ENCODE measurements around the gene PTPN6.

Gene PTPN6

DNA sequence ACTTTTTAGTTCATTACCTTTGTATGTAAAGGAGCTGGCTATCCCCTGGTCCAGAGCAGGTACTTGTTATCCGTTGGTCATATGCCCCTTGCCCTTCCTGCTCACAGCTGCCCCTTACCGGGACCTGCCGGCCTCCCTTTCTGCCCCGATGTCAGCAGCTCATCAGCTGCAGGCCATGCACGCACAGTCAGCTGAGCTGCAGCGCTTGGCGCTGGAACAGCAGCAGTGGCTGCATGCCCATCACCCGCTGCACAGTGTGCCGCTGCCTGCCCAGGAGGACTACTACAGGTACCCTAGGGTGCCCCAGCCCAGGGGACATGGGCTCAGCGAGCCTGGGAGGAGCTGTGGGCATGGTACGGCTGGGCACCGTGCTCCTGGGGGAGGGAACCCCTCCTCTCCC, 9.9 kb upstream of the PTPN6 start:
- no peak for DNase-seq (ENCODE audit: low read depth in 2 of 2, low spot score in 1 of 2)

DNA sequence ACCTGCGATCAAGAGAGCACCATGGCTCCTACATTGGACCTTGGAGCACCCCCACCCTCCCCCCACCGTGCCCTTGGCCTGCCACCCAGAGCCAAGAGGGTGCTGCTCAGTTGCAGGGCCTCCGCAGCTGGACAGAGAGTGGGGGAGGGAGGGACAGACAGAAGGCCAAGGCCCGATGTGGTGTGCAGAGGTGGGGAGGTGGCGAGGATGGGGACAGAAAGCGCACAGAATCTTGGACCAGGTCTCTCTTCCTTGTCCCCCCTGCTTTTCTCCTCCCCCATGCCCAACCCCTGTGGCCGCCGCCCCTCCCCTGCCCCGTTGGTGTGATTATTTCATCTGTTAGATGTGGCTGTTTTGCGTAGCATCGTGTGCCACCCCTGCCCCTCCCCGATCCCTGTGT, 9.4 kb upstream of the PTPN6 start:
- DNase-seq (ENCODE audit: low read depth in 2 of 2, low spot score in 1 of 2): no peak

DNA sequence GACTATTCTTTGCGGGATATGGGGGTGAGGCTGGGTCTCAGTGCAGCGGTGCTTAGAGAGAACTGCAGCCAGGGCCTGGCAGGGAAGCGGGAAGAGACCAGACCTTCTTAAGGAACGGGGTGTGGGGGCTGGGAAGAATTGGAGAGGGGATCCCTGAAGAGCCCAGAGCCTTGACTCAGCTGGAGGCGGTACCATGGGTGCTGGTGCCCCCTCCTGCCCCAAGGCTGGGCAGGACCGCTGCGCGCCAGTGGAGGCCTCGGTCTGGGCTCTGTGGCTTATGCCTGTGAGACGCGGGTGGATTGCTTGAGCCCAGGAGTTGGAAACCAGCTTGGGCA, 8.9 kb upstream of the PTPN6 start:
- DNase-seq (ENCODE audit: low read depth in 2 of 2, low spot score in 1 of 2): no peak

GRCh38 chr12:6943389-6943721, 7.8 kb upstream of the PTPN6 start:
- peak in 1 of 2 donors; percentile 61 for DNase-seq (ENCODE audit: low read depth in 2 of 2, low spot score in 1 of 2)

DNA sequence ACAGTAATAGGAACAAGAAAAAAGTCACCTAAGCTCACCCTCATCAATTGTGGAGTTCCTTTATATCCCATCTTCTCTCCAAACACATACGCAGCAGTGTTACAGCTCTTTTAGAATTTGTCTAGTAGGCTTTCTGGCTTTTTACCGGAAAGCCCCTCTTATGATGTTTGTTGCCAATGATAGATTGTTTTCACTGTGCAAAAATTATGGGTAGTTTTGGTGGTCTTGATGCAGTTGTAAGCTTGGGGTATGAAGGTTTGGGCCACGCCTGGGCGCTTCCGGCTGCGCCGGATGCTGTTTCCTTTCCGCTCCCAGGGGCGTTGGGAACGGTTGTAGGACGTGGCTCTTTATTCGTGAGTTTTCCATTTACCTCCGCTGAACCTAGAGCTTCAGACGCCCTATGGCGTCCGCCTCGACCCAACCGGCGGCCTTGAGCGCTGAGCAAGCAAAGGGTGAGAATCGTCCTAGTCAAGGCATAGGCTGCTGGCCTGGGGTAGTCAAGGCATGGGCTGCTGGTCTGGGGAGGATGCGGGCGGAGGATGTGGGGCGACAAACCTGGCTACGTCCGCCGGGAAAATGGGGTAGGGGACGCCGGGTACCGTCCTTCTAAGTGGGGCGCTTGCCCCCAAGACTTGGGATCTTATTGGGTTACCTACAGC, 7.3 kb upstream of the PTPN6 start, which contains the start of the genes C12orf57 and RNU7-1:
Gene C12orf57 (plus strand): TSS at position 301 of the 659 bp plus-strand sequence. CDS start 100 bp downstream, at position 401.
Gene RNU7-1 (plus strand): TSS at position 95 of the 659 bp plus-strand sequence.
- DNase-seq (ENCODE audit: low read depth in 2 of 2, low spot score in 1 of 2): peak in 1 of 2 donors; percentile 58

- peak in 1 of 2 donors; percentile 74 for DNase-seq (ENCODE audit: low read depth in 2 of 2, low spot score in 1 of 2)
These were observed 6.6 kb upstream of the PTPN6 start for GRCh38 chr12:6944381-6945186.

DNA sequence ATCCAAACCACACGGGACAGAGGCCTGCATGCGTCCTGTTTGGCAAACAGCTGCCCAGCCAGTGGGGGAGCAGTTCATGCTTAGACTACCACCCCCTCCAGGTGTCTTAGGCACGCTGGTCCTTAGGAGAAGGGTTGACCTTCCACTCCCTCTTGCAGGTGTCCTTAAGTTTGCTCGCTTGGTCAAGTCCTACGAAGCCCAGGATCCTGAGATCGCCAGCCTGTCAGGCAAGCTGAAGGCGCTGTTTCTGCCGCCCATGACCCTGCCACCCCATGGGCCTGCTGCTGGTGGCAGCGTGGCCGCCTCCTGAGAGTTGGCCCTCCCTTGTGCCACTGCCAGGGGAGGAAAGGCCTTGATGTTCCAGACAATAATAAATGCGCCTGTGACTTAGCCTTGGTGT, 5.5 kb upstream of the PTPN6 start:
- DNase-seq (ENCODE audit: low read depth in 2 of 2, low spot score in 1 of 2): no peak

DNA sequence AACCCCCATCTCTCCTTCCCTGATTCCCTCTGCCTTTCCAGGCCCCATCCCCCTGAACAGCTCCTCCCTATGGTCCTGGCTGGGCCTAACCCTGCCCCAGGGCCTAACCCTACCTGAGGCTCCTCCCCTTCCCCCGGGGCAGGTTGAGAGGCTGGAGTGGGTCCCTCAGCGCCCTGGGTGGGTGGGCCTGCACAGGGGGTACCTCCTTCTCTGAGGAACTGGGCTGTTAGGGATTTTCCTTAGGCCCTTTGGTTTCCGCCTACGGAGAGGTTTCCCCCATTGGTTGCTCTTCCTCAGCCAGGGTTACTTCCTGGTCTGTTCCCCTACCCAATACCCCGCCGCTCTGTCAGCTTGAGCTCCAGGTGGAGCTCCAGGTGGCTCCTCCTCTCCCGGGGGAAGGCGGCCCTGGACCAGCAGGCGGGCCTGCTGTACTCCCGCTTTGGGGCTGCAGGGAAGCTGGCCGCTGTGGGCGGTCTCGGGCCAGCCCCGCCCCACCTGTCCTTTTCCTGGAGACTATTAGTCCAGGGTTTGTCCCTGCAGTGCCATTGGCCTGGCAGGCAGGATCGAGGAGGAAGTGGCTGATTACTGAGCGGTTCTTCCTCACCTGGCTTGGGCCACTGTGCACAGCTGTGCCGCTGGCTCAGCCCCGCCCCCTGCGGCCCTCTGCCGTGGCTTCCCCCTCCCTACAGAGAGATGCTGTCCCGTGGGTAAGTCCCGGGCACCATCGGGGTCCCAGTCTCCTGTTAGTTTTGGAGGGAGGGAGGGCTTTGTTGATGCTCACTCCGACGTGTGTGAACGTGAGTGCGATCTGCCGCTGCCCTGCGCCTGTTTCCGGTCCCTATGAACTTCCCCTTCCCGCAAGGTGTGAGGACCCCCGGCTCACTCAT, 4.9 kb upstream of the PTPN6 start:
- no peak for DNase-seq (ENCODE audit: low read depth in 2 of 2, low spot score in 1 of 2)

DNA sequence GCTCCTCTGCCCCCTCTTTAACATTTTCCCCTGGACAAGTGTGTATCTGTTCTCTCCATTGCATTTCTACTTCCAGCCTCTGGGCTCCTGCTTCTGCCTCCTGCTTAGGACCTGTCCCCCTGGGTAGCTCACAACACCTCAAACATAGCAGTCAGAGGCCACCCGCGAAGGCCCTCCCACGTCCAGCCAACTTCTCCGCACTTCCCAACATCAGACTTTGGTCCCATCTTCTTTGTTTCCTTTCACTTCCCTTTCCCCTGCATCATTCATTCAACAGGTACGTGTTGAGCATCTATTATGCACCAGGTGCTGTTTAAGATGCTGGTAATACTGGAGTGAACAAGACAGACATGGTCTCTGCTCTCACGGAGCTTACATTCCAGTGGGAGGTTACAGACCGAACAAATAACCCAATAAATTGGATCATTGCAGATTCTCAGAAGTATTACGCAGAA, 4.2 kb upstream of the PTPN6 start:
- no peak for DNase-seq (ENCODE audit: low read depth in 2 of 2, low spot score in 1 of 2)

DNA sequence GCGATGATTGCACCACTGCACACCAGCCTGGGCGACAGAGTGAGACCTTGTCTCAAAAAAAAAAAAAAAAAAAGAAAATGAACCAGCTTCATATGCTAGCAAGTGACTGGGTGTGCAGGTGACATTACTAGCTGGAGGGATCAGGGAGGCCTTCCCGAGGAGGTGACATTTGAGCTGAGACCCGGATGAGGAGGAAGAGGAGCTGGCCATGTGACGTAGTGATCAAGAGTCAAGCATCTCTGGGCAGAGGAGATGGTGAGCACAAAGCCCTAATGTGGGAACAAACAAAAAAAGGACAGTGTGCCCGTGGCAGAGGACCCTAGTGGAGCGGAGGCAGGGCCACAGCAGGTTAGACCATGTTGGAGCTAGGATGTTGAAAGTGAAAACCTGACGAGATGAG, 3.5 kb upstream of the PTPN6 start:
- DNase-seq (ENCODE audit: low read depth in 2 of 2, low spot score in 1 of 2): no peak

DNA sequence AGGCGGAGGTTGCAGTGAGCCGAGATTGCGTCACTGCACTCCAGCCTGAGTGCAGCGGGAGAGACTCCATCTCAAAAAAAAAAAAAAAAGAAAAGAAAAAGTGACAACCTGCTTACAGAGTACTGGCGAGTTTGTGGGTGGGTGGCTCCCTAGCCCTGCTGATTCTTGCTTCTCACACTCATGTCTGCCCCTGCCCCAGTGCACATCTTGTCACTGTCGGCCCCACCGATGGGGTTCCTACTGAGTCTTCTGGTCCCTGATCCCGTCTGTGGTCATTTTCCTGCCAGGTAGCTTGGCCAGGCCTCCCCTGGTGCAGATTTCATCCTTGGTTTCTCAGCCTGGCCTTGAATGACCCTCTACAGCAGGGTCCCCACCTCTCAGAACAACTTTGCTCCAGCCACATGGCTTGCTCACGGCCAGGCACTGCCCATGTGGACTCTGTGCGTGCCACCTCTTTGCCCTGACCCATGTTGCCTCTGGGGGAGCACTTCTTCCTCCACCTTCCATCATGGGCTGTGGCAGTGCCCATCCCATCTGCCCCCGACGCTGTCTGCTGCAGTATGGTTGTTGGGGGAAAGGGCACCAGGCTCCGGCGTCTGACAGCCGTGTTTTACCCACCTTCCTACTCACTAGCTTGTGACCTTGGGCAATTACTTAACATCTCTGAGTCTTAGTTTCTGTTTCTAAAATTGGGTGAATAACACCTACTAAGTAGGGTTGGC, 2.1 kb upstream of the PTPN6 start:
- no peak for DNase-seq (ENCODE audit: low read depth in 2 of 2, low spot score in 1 of 2)

- DNase-seq (ENCODE audit: low read depth in 2 of 2, low spot score in 1 of 2): no peak
These were observed 755 bp upstream of the PTPN6 start for GRCh38 chr12:6950401-6950801.

- DNase-seq (ENCODE audit: low read depth in 2 of 2, low spot score in 1 of 2): no peak
These were observed 480 bp downstream of the PTPN6 start for GRCh38 chr12:6951551-6952120.

GRCh38 chr12:6952121-6952862, 1.1 kb downstream of the PTPN6 start:
- DNase-seq (ENCODE audit: low read depth in 2 of 2, low spot score in 1 of 2): no peak

GRCh38 chr12:6952863-6953441, 1.8 kb downstream of the PTPN6 start:
- DNase-seq (ENCODE audit: low read depth in 2 of 2, low spot score in 1 of 2): no peak

DNA sequence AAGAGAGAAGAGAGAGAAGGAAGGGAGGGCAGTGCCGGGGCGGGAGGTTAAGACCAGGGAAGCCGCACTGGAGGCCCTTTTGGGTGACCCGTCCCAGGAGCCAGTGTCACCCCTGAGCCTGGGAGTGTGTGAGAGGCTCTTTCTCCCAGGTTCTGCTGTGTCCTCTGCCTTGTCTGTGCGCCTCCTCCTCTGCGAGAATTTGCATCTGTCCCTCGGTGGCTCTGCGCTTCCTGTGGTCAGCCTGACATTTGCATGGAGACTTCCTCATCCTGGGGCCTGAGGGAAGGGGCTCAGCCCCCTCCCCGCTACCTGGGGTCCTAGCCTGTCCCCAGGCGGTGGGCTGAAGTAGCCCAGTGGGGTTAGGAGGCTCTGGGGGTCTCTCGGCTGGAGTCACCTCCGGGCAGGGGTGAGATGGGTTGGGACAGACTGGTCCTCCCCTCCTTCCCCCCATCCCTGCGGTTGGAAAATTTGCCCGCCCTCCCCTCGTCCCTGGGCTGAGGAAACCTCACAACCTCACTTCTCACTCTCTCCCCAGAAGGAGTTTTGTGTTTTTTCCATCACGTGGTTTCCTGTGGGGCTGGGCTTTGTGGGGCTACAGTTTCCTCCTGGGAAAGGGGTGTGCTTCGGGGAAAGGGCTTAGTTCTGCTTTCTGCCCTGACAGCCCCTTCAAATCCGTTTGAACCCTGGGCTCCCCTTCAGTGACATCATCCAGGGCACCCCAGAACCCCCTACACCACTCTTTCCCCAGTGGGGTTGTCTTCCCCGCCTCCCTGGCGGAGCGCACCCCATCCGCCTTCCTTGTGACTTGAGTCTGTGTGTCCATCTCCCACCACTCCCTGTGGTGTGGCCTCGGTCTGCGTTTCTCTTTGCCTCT, 2.5 kb downstream of the PTPN6 start:
- DNase-seq (ENCODE audit: low read depth in 2 of 2, low spot score in 1 of 2): peak; percentile 74 to 78

- no peak for DNase-seq (ENCODE audit: low read depth in 2 of 2, low spot score in 1 of 2)
These were observed 3.4 kb downstream of the PTPN6 start for GRCh38 chr12:6954316-6955107.
